DND-41 (cell line): ENCODE measurements around the gene ABCC3.

Source experiments
- ATAC-seq: fragments of 200-7000 bp; cut with Tn5 transposase; 3 replicates; pipeline ENCODE4 v1.9.1; 2021; ENCODE audit warnings: low read depth; ENCODE audit not compliant: insufficient read depth
- DNase-seq: peaks from one replicate; pipeline ENCODE4 v3.0.0-alpha.2; 2020
- H2AFZ ChIP-seq: 2 replicates; pipeline ENCODE4 v1.6.0; 2012; ENCODE audit warnings: low read depth, low read length
- H3K27ac ChIP-seq: 2 replicates; pipeline ENCODE4 v1.5.1; 2012; ENCODE audit warnings: low read length, inconsistent platforms
- H3K27me3 ChIP-seq: fragments of 200-600 bp; sonication (generic); 2 replicates; pipeline ENCODE4 v1.6.0; 2012; ENCODE audit warnings: low read length, mild to moderate bottlenecking, inconsistent platforms; ENCODE audit not compliant: insufficient read depth, poor library complexity
- H3K36me3 ChIP-seq: 2 replicates; pipeline ENCODE4 v1.5.1; 2012; ENCODE audit warnings: low read length, inconsistent platforms; ENCODE audit not compliant: insufficient read depth
- H3K4me1 ChIP-seq: 2 replicates; pipeline ENCODE4 v1.5.1; 2012; ENCODE audit warnings: mild to moderate bottlenecking, low read length; ENCODE audit not compliant: insufficient read depth
- H3K4me2 ChIP-seq: 2 replicates; pipeline ENCODE4 v1.6.0; 2012; ENCODE audit warnings: mild to moderate bottlenecking, moderate library complexity, low read length, inconsistent platforms; ENCODE audit not compliant: insufficient read depth
- H3K4me3 ChIP-seq, 2 experiments: fragments of 200-600 bp in 1 of 2; shearing (Covaris generic) in 1 of 2; 2 replicates each; pipeline ENCODE4 v1.5.1; 2012 to 2016; ENCODE audit warnings: inconsistent platforms in 2 of 2, low read length in 2 of 2, mild to moderate bottlenecking in 2 of 2, low read depth in 1 of 2, moderate library complexity in 1 of 2
- H3K79me2 ChIP-seq: 2 replicates; pipeline ENCODE4 v1.6.0; 2012; ENCODE audit warnings: low read length, inconsistent platforms; ENCODE audit not compliant: insufficient read depth
- H3K9ac ChIP-seq: 2 replicates; pipeline ENCODE4 v1.6.0; 2012; ENCODE audit warnings: low read depth, mild to moderate bottlenecking, inconsistent platforms, low read length, moderate library complexity
- H3K9me3 ChIP-seq: 2 replicates; pipeline ENCODE4 v1.5.1; 2012; ENCODE audit warnings: low read length, moderate library complexity, mild to moderate bottlenecking, inconsistent platforms; ENCODE audit not compliant: insufficient read depth, severe bottlenecking
- H4K20me1 ChIP-seq: 2 replicates; pipeline ENCODE4 v1.6.0; 2012; ENCODE audit warnings: low read length; ENCODE audit not compliant: insufficient read depth
- CTCF ChIP-seq: IDR thresholded peaks from 2 replicates; pipeline ENCODE4 v1.5.1; 2012; ENCODE audit warnings: borderline replicate concordance, low read length, moderate library complexity, mild to moderate bottlenecking; ENCODE audit not compliant: poor library complexity, severe bottlenecking; ENCODE audit errors: extremely low read depth
- EZH2 ChIP-seq: IDR thresholded peaks from 3 replicates; pipeline ENCODE4 v1.6.1; 2012; ENCODE audit warnings: borderline replicate concordance, low read depth, mild to moderate bottlenecking, moderate library complexity, low read length, inconsistent platforms; ENCODE audit not compliant: severe bottlenecking

The ABCC3 gene

GRCh38 chr17:50662632-50663225 lies 28.0 kb downstream of the ABCC3 start:
- Histone ChIP-seq H3K4me1 (peaks cover 11% of the 10 kb centered on the region), H3K9ac (no peak overlapping the region), H3K9me3 (no peaks in the 10 kb centered on the region), H3K4me3 (no peak overlapping the region), H3K27ac (no peak overlapping the region), H3K4me2 (no peak overlapping the region), H4K20me1 (no peaks in the 10 kb centered on the region; the same call in 1 of the 2 replicates), H3K27me3 (no peaks in the 10 kb centered on the region), H3K36me3 (no peaks in the 10 kb centered on the region), H3K79me2 (no peaks in the 10 kb centered on the region), H2AFZ (no peak overlapping the region)
- TF ChIP-seq CTCF (no peak), EZH2 (no peak)
- ATAC-seq (no peak), DNase-seq (no peak)

- Histone ChIP-seq H4K20me1 (no peaks in the 10 kb centered on the region), H3K4me2 (no peak overlapping the region), H3K27me3 (no peaks in the 10 kb centered on the region), H3K4me1 (peaks cover 11% of the 10 kb centered on the region), H3K9me3 (no peaks in the 10 kb centered on the region), H3K9ac (no peak overlapping the region), H3K36me3 (no peaks in the 10 kb centered on the region), H3K79me2 (no peaks in the 10 kb centered on the region), H2AFZ (no peak overlapping the region), H3K4me3 (no peak overlapping the region), H3K27ac (no peak overlapping the region)
- DNase-seq (no peak), ATAC-seq (no peak)
- no peak for TF ChIP-seq CTCF
- no peak for TF ChIP-seq EZH2
Observed at GRCh38 chr17:50663812-50664374, 29.2 kb downstream of the ABCC3 start.

- DNase-seq (no peak), ATAC-seq (no peak)
- Histone ChIP-seq H3K27me3 (no peaks in the 10 kb centered on the region), H3K4me3 (no peak overlapping the region), H3K9me3 (no peaks in the 10 kb centered on the region), H2AFZ (no peak overlapping the region), H4K20me1 (no peaks in the 10 kb centered on the region), H3K4me1 (peaks cover 11% of the 10 kb centered on the region), H3K36me3 (no peaks in the 10 kb centered on the region), H3K27ac (no peak overlapping the region), H3K79me2 (no peaks in the 10 kb centered on the region), H3K4me2 (no peak overlapping the region), H3K9ac (no peak overlapping the region)
- TF ChIP-seq CTCF (no peak), EZH2 (no peak)
Observed at GRCh38 chr17:50664788-50665458, 30.2 kb downstream of the ABCC3 start.
